HCT116 (cell line): ENCODE data around the gene NEK11. TPM values are rescaled to one million over a fixed set of nuclear protein-coding genes. Genes with fewer than 3 reads are reported as not detected.

Experiments used
- ATAC-seq: fragments of 200-7000 bp; cut with Tn5 transposase; 2 replicates; pipeline ENCODE4 v1.9.1; 2020; ENCODE audit warnings: mild to moderate bottlenecking, moderate library complexity
- BruUV-seq: library from RNA; stranded (reverse); fragments of 400-500 nt; replicated peaks from 2 replicates; lab custom pipeline; 2021; lab: Mats Ljungman, UMichigan
- CTCF ChIA-PET: fragments of 300-600 bp; sonication (Branson Sonifier 250); formaldehyde crosslinking; loops from one replicate; lab custom pipeline; 2021; ENCODE audit warnings: antibody characterized with exemption; lab: Charles Lee
- POLR2A ChIA-PET: fragments of 300-600, 350-600 bp; sonication (Branson Sonifier 250); formaldehyde crosslinking; loops from one replicate; lab custom pipeline; 2021; ENCODE audit warnings: antibody characterized with exemption; lab: Charles Lee
- RAD21 ChIA-PET, 2 experiments: fragments of 300-600 bp; sonication (Branson Sonifier 250); formaldehyde crosslinking; loops; one replicate each; lab custom pipeline; 2023; ENCODE audit warnings: low total read pairs in 2 of 2; ENCODE audit not compliant: uncharacterized antibody in 2 of 2, unreplicated experiment in 2 of 2, low non-redundant PET in 1 of 2; lab: Charles Lee
- DNase-seq: peaks from one replicate; pipeline ENCODE4 v3.0.0-alpha.2; 2010; ENCODE audit warnings: low read depth, low spot score
- H2AFZ ChIP-seq: fragments of 200-600 bp; shearing (Covaris generic), sonication (generic); 2 replicates; pipeline ENCODE4 v1.6.1; 2017; ENCODE audit warnings: low read depth, mixed run types, mixed read lengths, antibody characterized with exemption, low read length; ENCODE audit not compliant: poor library complexity, severe bottlenecking
- H3K27ac ChIP-seq: 2 replicates; pipeline ENCODE4 v1.5.1; 2012; ENCODE audit warnings: low read depth, low read length
- H3K27me3 ChIP-seq: fragments of 200-600 bp; sonication (generic); 2 replicates; pipeline ENCODE4 v1.6.1; 2016; ENCODE audit warnings: mixed run types, low read length, mixed read lengths; ENCODE audit not compliant: insufficient read depth
- H3K36me3 ChIP-seq, 2 experiments: fragments of 200-500 bp in 1 of 2; fragments of 200-600 bp in 1 of 2; sonication (Bioruptor generic) in 1 of 2; sonication (generic) in 1 of 2; 2 replicates each; pipeline versions ENCODE4 v1.5.1 to v1.6.1; 2014 to 2016; ENCODE audit warnings: low read length in 2 of 2, inconsistent platforms in 1 of 2, mixed read lengths in 1 of 2, mixed run types in 1 of 2; ENCODE audit not compliant: insufficient read depth in 2 of 2, control insufficient read depth in 1 of 2
- H3K4me1 ChIP-seq, 2 experiments: fragments of 200-600 bp in 1 of 2; sonication (generic) in 1 of 2; 2 replicates each; pipeline versions ENCODE4 v1.5.1 to v1.6.1; 2012 to 2017; ENCODE audit warnings: low read length in 2 of 2, inconsistent platforms in 1 of 2, mild to moderate bottlenecking in 1 of 2, mixed read lengths in 1 of 2, mixed run types in 1 of 2, moderate library complexity in 1 of 2; ENCODE audit not compliant: insufficient read depth in 2 of 2, control insufficient read depth in 1 of 2
- H3K4me2 ChIP-seq: fragments of 200-600 bp; sonication (generic); 2 replicates; pipeline ENCODE4 v1.6.1; 2017; ENCODE audit warnings: mixed run types, low read length, mixed read lengths
- H3K4me3 ChIP-seq, 2 experiments: fragments of 200-600 bp in 1 of 2; sonication (generic) in 1 of 2; replicated peaks in 1 of 2; 2 replicates each; pipeline ENCODE4 v1.5.1; 2011 to 2016; ENCODE audit warnings: low read length in 2 of 2, control low read depth in 1 of 2, low read depth in 1 of 2, mild to moderate bottlenecking in 1 of 2, mixed read lengths in 1 of 2, mixed run types in 1 of 2
- H3K79me2 ChIP-seq: fragments of 200-600 bp; sonication (generic); 2 replicates; pipeline ENCODE4 v1.6.1; 2017; ENCODE audit warnings: mild to moderate bottlenecking, mixed run types, low read length, moderate library complexity, mixed read lengths; ENCODE audit not compliant: insufficient read depth
- H3K9ac ChIP-seq: fragments of 200-600 bp; sonication (generic); 2 replicates; pipeline ENCODE4 v1.6.1; 2016; ENCODE audit warnings: low read length, mixed read lengths
- H3K9me2 ChIP-seq: fragments of 200-600 bp; sonication (generic), shearing (Covaris generic); 2 replicates; pipeline ENCODE4 v1.6.1; 2017; ENCODE audit warnings: mixed run types, mild to moderate bottlenecking, moderate library complexity; ENCODE audit not compliant: insufficient read depth
- H3K9me3 ChIP-seq, 2 experiments: fragments of 200-500 bp in 1 of 2; fragments of 200-600 bp in 1 of 2; sonication (Bioruptor generic) in 1 of 2; sonication (generic) in 1 of 2; 2 replicates each; pipeline ENCODE4 v1.6.1; 2014 to 2017; ENCODE audit warnings: low read length in 2 of 2, mixed read lengths in 2 of 2, inconsistent platforms in 1 of 2, low read depth in 1 of 2, mild to moderate bottlenecking in 1 of 2, mixed run types in 1 of 2, moderate library complexity in 1 of 2; ENCODE audit not compliant: control insufficient read depth in 1 of 2, insufficient read depth in 1 of 2
- H4K20me1 ChIP-seq: fragments of 200-600 bp; sonication (generic), shearing (Covaris generic); 2 replicates; pipeline ENCODE4 v1.6.1; 2017; ENCODE audit warnings: mixed run types, mild to moderate bottlenecking, moderate library complexity; ENCODE audit not compliant: insufficient read depth
- CEBPB ChIP-seq: IDR thresholded peaks from 2 replicates; pipeline ENCODE4 v1.6.1; 2012; ENCODE audit warnings: low read depth
- CTCF ChIP-seq, 3 experiments: fragments of 200-600 bp in 1 of 3; sonication (generic) in 1 of 3; IDR thresholded peaks in 2 of 3; conservative IDR thresholded peaks in 1 of 3; 2 replicates each; pipeline ENCODE4 v1.5.1; 2012 to 2017; ENCODE audit warnings: low read depth in 2 of 3, low read length in 2 of 3, antibody characterized with exemption in 1 of 3, borderline replicate concordance in 1 of 3, control low read depth in 1 of 3, mild to moderate bottlenecking in 1 of 3, mixed read lengths in 1 of 3, mixed run types in 1 of 3, moderate library complexity in 1 of 3; ENCODE audit not compliant: insufficient read depth in 1 of 3
- EGR1 ChIP-seq: IDR thresholded peaks from 2 replicates; pipeline ENCODE4 v1.6.1; 2012; ENCODE audit warnings: low read depth
- EZH2 ChIP-seq: fragments of 200-600 bp; sonication (generic); IDR thresholded peaks from 2 replicates; pipeline ENCODE4 v1.6.1; 2017; ENCODE audit warnings: antibody characterized with exemption, mixed run types
- JUND ChIP-seq: IDR thresholded peaks from 2 replicates; pipeline ENCODE4 v1.6.1; 2012
- POLR2A ChIP-seq: IDR thresholded peaks from 2 replicates; pipeline ENCODE4 v1.7.0; 2011; ENCODE audit warnings: borderline replicate concordance; ENCODE audit not compliant: insufficient read depth, insufficient read length; ENCODE audit errors: extremely low read depth
- POLR2AphosphoS5 ChIP-seq: IDR thresholded peaks from 2 replicates; pipeline ENCODE4 v1.6.1; 2011; ENCODE audit warnings: mild to moderate bottlenecking, low read depth, low read length, moderate library complexity
- RAD21 ChIP-seq: IDR thresholded peaks from 2 replicates; pipeline ENCODE4 v1.6.1; 2012; ENCODE audit warnings: low read depth, mild to moderate bottlenecking
- SIN3A ChIP-seq: IDR thresholded peaks from 2 replicates; pipeline ENCODE4 v1.6.1; 2012; ENCODE audit warnings: low read depth
- SP1 ChIP-seq: IDR thresholded peaks from 2 replicates; pipeline ENCODE4 v1.6.1; 2012; ENCODE audit warnings: low read depth
- SRF ChIP-seq: IDR thresholded peaks from 2 replicates; pipeline ENCODE4 v1.6.1; 2012; ENCODE audit warnings: low read depth
- TCF7L2 ChIP-seq: IDR thresholded peaks from 2 replicates; pipeline ENCODE4 v1.7.0; 2011; ENCODE audit warnings: borderline replicate concordance, inconsistent platforms; ENCODE audit not compliant: insufficient read depth, insufficient read length; ENCODE audit errors: extremely low read depth
- YY1 ChIP-seq: IDR thresholded peaks from 2 replicates; pipeline ENCODE4 v1.6.1; 2011; ENCODE audit warnings: low read length, low read depth, moderate library complexity, mild to moderate bottlenecking; ENCODE audit not compliant: insufficient replicate concordance; ENCODE audit errors: extremely low read depth
- ZFX ChIP-seq: fragments of 450-650 bp; IDR thresholded peaks from 2 replicates; pipeline ENCODE4 v1.6.1; 2017
- ZNF274 ChIP-seq: fragments of 200-500 bp; sonication (Bioruptor generic); IDR thresholded peaks from 2 replicates; pipeline ENCODE4 v1.6.1; 2014; ENCODE audit warnings: mild to moderate bottlenecking, low read depth, low read length, inconsistent platforms
- intact Hi-C: fragments of 100-400 bp; cut with micrococcal nuclease; formaldehyde crosslinking; loops from 2 replicates; pipeline ENCODE4 v1.10.0; 2022
- total RNA-seq: library from RNA; stranded (reverse); gene quantifications from one replicate; pipeline ENCODE4 v1.2.1, GENCODE V29; 2021; ENCODE audit not compliant: unreplicated experiment
- TF ChIP-seq, protein P1 (sequence below): IDR thresholded peaks from 2 replicates; pipeline ENCODE4 v1.6.1; 2012
- TF ChIP-seq, protein P2 (sequence below): IDR thresholded peaks from 2 replicates; pipeline ENCODE4 v1.6.1; 2012; ENCODE audit warnings: low read depth

The NEK11 gene
- total RNA-seq, 1 experiment from 2014 or later = 3.1 TPM

GRCh38 chr3:131317667-131318066 lies 291.0 kb downstream of the NEK11 start:
- H3K4me2 ChIP-seq = no peak overlapping the region
- H3K4me1 ChIP-seq = no peaks in the 10 kb centered on the region
- H3K27me3 ChIP-seq = no peaks in the 10 kb centered on the region
- H3K27ac ChIP-seq = no peak overlapping the region
- H3K79me2 ChIP-seq = no peaks in the 10 kb centered on the region
- TF ChIP-seq ZNF274 (no peak), POLR2AphosphoS5 (no peak), SP1 (no peak), EGR1 (no peak), RAD21 (no peak), EZH2 (no peak), TCF7L2 (no peak), SRF (no peak), CEBPB (no peak), POLR2A (no peak), ZFX (no peak), JUND (no peak), SIN3A (no peak), CTCF (IDR thresholded peaks at IDR 0.05 in 2 of 3, conservative IDR thresholded peaks at IDR 0.05 in 1 of 3; ENCODE audit: borderline replicate concordance in 1 of 3, insufficient read depth in 1 of 3, low read depth in 2 of 3, low read length in 2 of 3) (no peak), YY1 (no peak)
- TF ChIP-seq, protein P1, sequence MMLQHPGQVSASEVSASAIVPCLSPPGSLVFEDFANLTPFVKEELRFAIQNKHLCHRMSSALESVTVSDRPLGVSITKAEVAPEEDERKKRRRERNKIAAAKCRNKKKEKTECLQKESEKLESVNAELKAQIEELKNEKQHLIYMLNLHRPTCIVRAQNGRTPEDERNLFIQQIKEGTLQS = no peak
- TF ChIP-seq, protein P2, sequence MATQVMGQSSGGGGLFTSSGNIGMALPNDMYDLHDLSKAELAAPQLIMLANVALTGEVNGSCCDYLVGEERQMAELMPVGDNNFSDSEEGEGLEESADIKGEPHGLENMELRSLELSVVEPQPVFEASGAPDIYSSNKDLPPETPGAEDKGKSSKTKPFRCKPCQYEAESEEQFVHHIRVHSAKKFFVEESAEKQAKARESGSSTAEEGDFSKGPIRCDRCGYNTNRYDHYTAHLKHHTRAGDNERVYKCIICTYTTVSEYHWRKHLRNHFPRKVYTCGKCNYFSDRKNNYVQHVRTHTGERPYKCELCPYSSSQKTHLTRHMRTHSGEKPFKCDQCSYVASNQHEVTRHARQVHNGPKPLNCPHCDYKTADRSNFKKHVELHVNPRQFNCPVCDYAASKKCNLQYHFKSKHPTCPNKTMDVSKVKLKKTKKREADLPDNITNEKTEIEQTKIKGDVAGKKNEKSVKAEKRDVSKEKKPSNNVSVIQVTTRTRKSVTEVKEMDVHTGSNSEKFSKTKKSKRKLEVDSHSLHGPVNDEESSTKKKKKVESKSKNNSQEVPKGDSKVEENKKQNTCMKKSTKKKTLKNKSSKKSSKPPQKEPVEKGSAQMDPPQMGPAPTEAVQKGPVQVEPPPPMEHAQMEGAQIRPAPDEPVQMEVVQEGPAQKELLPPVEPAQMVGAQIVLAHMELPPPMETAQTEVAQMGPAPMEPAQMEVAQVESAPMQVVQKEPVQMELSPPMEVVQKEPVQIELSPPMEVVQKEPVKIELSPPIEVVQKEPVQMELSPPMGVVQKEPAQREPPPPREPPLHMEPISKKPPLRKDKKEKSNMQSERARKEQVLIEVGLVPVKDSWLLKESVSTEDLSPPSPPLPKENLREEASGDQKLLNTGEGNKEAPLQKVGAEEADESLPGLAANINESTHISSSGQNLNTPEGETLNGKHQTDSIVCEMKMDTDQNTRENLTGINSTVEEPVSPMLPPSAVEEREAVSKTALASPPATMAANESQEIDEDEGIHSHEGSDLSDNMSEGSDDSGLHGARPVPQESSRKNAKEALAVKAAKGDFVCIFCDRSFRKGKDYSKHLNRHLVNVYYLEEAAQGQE = no peak
- TF ChIP-seq, all 23 proteins: peak for 0
- Histone ChIP-seq H3K9me3 (no peaks in the 10 kb centered on the region), H2AFZ (no peak overlapping the region), H3K4me3 (no peak overlapping the region), H4K20me1 (no peaks in the 10 kb centered on the region), H3K9ac (no peak overlapping the region), H3K36me3 (no peaks in the 10 kb centered on the region), H3K9me2 (no peaks in the 10 kb centered on the region)
- BruUV-seq = no TSS peak
- CTCF ChIA-PET = no interaction called here
- intact Hi-C loops = no loop called here
- POLR2A ChIA-PET = no interaction called here
- RAD21 ChIA-PET = no interaction called here
- DNase-seq = no peak
- no peak for ATAC-seq
